ENCODE measurements around the gene SNRPA1. TPM values are rescaled to one million over a fixed set of nuclear protein-coding genes. Genes with fewer than 3 reads are reported as not detected.

The SNRPA1 gene
- total RNA-seq, 1 donor from 2014 or later = 26.8 TPM

- H3K4me3 ChIP-seq = no peak overlapping the region
- TF ChIP-seq CTCF (IDR thresholded peaks at IDR 0.05; ENCODE audit: borderline replicate concordance) = no peak
- DNase-seq = no peak
- H3K27me3 ChIP-seq (ENCODE audit: low read depth) = no peaks in the 10 kb centered on the region
- no peak overlapping the region for H3K27ac ChIP-seq (replicated peaks)
- H3K9me3 ChIP-seq (replicated peaks) = no peaks in the 10 kb centered on the region
- intact Hi-C loops (cut with micrococcal nuclease) = loop anchor here (5.0 kb wide), 1 partner anchor 162 kb away; no protein-coding TSS in a partner anchor
- H3K4me1 ChIP-seq = peaks cover 48% of the 10 kb centered on the region
- H3K36me3 ChIP-seq = no peaks in the 10 kb centered on the region
Observed at GRCh38 chr15:101254157-101255050, 40.6 kb downstream of the SNRPA1 start.

- H3K27me3 ChIP-seq (ENCODE audit: low read depth) = no peaks in the 10 kb centered on the region
- no peak for TF ChIP-seq CTCF (IDR thresholded peaks at IDR 0.05; ENCODE audit: borderline replicate concordance)
- peaks cover 61% of the 10 kb centered on the region for H3K4me1 ChIP-seq
- H3K27ac ChIP-seq (replicated peaks) = peak overlapping the region; percentile 97
- no peak for DNase-seq
- intact Hi-C loops (cut with micrococcal nuclease) = no loop called here
- H3K9me3 ChIP-seq (replicated peaks) = no peaks in the 10 kb centered on the region
- H3K4me3 ChIP-seq = peak overlapping the region; percentile 89
- peaks cover 3% of the 10 kb centered on the region for H3K36me3 ChIP-seq
Observed at GRCh38 chr15:101252836-101253235, 42.2 kb downstream of the SNRPA1 start.

GRCh38 chr15:101251830-101252820, 42.9 kb downstream of the SNRPA1 start, which contains the start of gene CHSY1:
Gene CHSY1 (minus strand): TSS chr15:101252048. CDS start chr15:101251456, 592 bp downstream.
- peak; percentile 94 for DNase-seq
- peak; percentile 41 for TF ChIP-seq CTCF (IDR thresholded peaks at IDR 0.05; ENCODE audit: borderline replicate concordance)
- no peaks in the 10 kb centered on the region for H3K27me3 ChIP-seq (ENCODE audit: low read depth)
- intact Hi-C loops (cut with micrococcal nuclease) = no loop called here
- no peaks in the 10 kb centered on the region for H3K9me3 ChIP-seq (replicated peaks)
- H3K27ac ChIP-seq (replicated peaks) = peak within 1 kb of the TSS; percentile 97
- peaks cover 67% of the 10 kb centered on the region for H3K4me1 ChIP-seq
- peak within 1 kb of the TSS; percentile 89 for H3K4me3 ChIP-seq
- H3K36me3 ChIP-seq = peaks cover 3% of the 10 kb centered on the region

GRCh38 chr15:101250873-101251829, 43.9 kb downstream of the SNRPA1 start:
- Histone ChIP-seq H3K4me3 (peak overlapping the region; percentile 89), H3K9me3 (replicated peaks) (no peaks in the 10 kb centered on the region), H3K27me3 (ENCODE audit: low read depth) (no peaks in the 10 kb centered on the region), H3K36me3 (peaks cover 3% of the 10 kb centered on the region), H3K4me1 (peaks cover 73% of the 10 kb centered on the region), H3K27ac (replicated peaks) (peak overlapping the region; percentile 97)
- DNase-seq = no peak
- intact Hi-C loops (cut with micrococcal nuclease) = no loop called here
- no peak for TF ChIP-seq CTCF (IDR thresholded peaks at IDR 0.05; ENCODE audit: borderline replicate concordance)

Data from left ventricle myocardium inferior (tissue), 1 donor.